ENCODE results near the gene PKDREJ. TPM values are rescaled to one million over a fixed set of nuclear protein-coding genes. Genes with fewer than 3 reads are reported as not detected.

The PKDREJ gene
- total and polyA plus RNA-seq, 2 experiments from 2014 or later: not detected

DNA sequence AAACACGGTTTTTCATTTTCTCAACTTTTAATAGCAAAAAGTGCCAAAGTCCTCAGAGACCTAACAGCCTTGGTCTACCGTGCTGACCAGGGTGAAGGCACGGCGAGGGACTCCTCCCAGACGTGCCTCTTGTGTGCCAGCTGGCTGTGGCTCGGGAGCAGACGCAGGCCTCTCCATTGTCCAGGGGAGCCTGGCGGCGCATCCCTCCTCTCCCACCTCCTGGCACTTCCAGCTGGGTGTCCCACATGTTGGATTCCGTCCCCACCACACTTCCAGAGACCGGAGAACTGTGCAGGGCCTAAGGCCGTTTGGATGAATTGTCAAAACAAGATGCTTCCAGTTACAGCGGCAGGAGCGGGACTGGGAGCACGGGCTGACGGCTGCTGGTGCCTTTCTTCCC is 24.6 kb downstream of the PKDREJ start (continued):
- TF ChIP-seq, protein P1, sequence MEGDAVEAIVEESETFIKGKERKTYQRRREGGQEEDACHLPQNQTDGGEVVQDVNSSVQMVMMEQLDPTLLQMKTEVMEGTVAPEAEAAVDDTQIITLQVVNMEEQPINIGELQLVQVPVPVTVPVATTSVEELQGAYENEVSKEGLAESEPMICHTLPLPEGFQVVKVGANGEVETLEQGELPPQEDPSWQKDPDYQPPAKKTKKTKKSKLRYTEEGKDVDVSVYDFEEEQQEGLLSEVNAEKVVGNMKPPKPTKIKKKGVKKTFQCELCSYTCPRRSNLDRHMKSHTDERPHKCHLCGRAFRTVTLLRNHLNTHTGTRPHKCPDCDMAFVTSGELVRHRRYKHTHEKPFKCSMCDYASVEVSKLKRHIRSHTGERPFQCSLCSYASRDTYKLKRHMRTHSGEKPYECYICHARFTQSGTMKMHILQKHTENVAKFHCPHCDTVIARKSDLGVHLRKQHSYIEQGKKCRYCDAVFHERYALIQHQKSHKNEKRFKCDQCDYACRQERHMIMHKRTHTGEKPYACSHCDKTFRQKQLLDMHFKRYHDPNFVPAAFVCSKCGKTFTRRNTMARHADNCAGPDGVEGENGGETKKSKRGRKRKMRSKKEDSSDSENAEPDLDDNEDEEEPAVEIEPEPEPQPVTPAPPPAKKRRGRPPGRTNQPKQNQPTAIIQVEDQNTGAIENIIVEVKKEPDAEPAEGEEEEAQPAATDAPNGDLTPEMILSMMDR (conservative IDR thresholded peaks at IDR 0.05; ENCODE audit: low read depth in 2 of 2): no peak
- TF ChIP-seq ZNF114 (CRISPR knock-in tag; IDR thresholded peaks at IDR 0.05) (no peak), POLR2AphosphoS5 (IDR thresholded peaks at IDR 0.05; ENCODE audit: low read depth) (no peak), ZNF331 (CRISPR knock-in tag; IDR thresholded peaks at IDR 0.05; ENCODE audit: low read depth) (no peak), EZH2phosphoT487 (IDR thresholded peaks at IDR 0.05; ENCODE audit: unreplicated experiment) (no peak), EZH2 (IDR thresholded peaks at IDR 0.05; ENCODE audit: low read depth, unreplicated experiment) (no peak)
- TF ChIP-seq, protein P2, sequence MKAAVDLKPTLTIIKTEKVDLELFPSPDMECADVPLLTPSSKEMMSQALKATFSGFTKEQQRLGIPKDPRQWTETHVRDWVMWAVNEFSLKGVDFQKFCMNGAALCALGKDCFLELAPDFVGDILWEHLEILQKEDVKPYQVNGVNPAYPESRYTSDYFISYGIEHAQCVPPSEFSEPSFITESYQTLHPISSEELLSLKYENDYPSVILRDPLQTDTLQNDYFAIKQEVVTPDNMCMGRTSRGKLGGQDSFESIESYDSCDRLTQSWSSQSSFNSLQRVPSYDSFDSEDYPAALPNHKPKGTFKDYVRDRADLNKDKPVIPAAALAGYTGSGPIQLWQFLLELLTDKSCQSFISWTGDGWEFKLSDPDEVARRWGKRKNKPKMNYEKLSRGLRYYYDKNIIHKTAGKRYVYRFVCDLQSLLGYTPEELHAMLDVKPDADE (IDR thresholded peaks at IDR 0.05): no peak
- TF ChIP-seq, protein P3, sequence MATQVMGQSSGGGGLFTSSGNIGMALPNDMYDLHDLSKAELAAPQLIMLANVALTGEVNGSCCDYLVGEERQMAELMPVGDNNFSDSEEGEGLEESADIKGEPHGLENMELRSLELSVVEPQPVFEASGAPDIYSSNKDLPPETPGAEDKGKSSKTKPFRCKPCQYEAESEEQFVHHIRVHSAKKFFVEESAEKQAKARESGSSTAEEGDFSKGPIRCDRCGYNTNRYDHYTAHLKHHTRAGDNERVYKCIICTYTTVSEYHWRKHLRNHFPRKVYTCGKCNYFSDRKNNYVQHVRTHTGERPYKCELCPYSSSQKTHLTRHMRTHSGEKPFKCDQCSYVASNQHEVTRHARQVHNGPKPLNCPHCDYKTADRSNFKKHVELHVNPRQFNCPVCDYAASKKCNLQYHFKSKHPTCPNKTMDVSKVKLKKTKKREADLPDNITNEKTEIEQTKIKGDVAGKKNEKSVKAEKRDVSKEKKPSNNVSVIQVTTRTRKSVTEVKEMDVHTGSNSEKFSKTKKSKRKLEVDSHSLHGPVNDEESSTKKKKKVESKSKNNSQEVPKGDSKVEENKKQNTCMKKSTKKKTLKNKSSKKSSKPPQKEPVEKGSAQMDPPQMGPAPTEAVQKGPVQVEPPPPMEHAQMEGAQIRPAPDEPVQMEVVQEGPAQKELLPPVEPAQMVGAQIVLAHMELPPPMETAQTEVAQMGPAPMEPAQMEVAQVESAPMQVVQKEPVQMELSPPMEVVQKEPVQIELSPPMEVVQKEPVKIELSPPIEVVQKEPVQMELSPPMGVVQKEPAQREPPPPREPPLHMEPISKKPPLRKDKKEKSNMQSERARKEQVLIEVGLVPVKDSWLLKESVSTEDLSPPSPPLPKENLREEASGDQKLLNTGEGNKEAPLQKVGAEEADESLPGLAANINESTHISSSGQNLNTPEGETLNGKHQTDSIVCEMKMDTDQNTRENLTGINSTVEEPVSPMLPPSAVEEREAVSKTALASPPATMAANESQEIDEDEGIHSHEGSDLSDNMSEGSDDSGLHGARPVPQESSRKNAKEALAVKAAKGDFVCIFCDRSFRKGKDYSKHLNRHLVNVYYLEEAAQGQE (IDR thresholded peaks at IDR 0.05; ENCODE audit: unreplicated experiment): no peak

DNA sequence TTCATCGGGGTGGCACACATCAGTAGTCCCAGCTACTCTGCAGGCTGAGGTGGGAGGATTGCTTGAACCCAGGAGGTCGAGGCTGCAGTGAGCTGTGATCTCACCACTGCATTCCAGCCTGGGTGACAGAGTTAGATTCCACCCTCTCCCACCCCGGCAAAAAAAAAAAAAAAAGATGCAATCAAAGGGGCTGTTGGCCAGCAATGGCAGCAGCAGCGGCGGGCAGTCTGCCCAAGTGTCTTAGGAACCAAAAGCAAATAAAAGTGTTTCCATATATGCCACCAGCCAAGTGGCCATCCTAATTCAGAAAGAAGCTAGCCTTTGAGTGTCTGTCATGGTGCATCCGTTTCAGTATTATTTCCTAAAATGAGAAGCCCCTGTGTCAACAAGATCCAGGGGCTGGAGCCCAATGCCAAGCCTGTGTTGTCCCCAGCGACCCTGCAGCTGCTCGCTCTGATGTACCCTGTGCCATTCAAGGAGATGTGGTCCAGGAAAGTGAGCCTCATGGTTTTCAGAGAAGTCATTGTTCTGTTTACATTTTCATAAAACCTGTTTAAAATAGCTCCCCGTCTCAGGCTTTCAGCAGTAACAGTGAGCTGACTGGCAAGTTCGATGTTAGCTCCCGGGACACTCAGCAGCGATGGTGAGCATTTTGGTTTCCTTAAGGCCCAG is 25.6 kb downstream of the PKDREJ start:
- H3K4me2 ChIP-seq: no peak overlapping the region
- no peaks in the 10 kb centered on the region; the same call in 2 of the 3 replicates for H3K36me3 Mint-ChIP-seq (ENCODE audit: low read depth)
- no peaks in the 10 kb centered on the region for H3K4me1 ChIP-seq (ENCODE audit: insufficient read depth)
- H3F3A ChIP-seq (replicated peaks; ENCODE audit: low read depth): no peaks in the 10 kb centered on the region
- no peaks in the 10 kb centered on the region; the same call in 2 of the 3 replicates for H3K9me3 Mint-ChIP-seq
- no peaks in the 10 kb centered on the region for H3K36me3 ChIP-seq (ENCODE audit: insufficient read depth)
- H3K79me2 ChIP-seq (replicated peaks; ENCODE audit: insufficient read depth): no peaks in the 10 kb centered on the region
- H3K27me3 ChIP-seq (ENCODE audit: insufficient read depth): no peaks in the 10 kb centered on the region
- no peak for ATAC-seq
- no peaks in the 10 kb centered on the region for H4K20me1 ChIP-seq (replicated peaks; ENCODE audit: insufficient read depth)
- H3K9me2 ChIP-seq (ENCODE audit: insufficient read depth): no peaks in the 10 kb centered on the region
- H3K27ac Mint-ChIP-seq: no peak overlapping the region
- H3K4me3 ChIP-seq: no peak overlapping the region
- no peak for DNase-seq (ENCODE audit: low spot score)
- H3K4me1 Mint-ChIP-seq: no peaks in the 10 kb centered on the region
- no peak overlapping the region for H3K4me3 Mint-ChIP-seq
- no peak overlapping the region for H3K27ac ChIP-seq (ENCODE audit: low read depth)
- H2AFZ ChIP-seq: no peak overlapping the region
- H3K27me3 Mint-ChIP-seq (ENCODE audit: insufficient read depth, low read depth, poor library complexity): peaks cover 9% of the 10 kb centered on the region
- TF ChIP-seq EZH2phosphoT487 (IDR thresholded peaks at IDR 0.05; ENCODE audit: unreplicated experiment) (no peak), POLR2AphosphoS5 (IDR thresholded peaks at IDR 0.05; ENCODE audit: low read depth) (no peak), EZH2 (IDR thresholded peaks at IDR 0.05; ENCODE audit: low read depth, unreplicated experiment) (no peak), ZNF114 (CRISPR knock-in tag; IDR thresholded peaks at IDR 0.05) (no peak)
- TF ChIP-seq, protein P2 (IDR thresholded peaks at IDR 0.05): no peak
- TF ChIP-seq, protein P3 (IDR thresholded peaks at IDR 0.05; ENCODE audit: unreplicated experiment): no peak

Measured in GM23338 (cell line).